ENCODE results near the gene GOLGA2.
"Not testable (repeated sequence)": the region's sequence is repeated elsewhere in the genome, so short reads cannot be mapped to it uniquely, and the experiment has no call there.

GOLGA2 gene

GRCh38 chr9:128293091-128293490 lies 17.3 kb upstream of the GOLGA2 start:
- no peak for DNase-seq

- DNase-seq, result no peak
Observed at GRCh38 chr9:128292009-128292408, 16.2 kb upstream of the GOLGA2 start.

DNA sequence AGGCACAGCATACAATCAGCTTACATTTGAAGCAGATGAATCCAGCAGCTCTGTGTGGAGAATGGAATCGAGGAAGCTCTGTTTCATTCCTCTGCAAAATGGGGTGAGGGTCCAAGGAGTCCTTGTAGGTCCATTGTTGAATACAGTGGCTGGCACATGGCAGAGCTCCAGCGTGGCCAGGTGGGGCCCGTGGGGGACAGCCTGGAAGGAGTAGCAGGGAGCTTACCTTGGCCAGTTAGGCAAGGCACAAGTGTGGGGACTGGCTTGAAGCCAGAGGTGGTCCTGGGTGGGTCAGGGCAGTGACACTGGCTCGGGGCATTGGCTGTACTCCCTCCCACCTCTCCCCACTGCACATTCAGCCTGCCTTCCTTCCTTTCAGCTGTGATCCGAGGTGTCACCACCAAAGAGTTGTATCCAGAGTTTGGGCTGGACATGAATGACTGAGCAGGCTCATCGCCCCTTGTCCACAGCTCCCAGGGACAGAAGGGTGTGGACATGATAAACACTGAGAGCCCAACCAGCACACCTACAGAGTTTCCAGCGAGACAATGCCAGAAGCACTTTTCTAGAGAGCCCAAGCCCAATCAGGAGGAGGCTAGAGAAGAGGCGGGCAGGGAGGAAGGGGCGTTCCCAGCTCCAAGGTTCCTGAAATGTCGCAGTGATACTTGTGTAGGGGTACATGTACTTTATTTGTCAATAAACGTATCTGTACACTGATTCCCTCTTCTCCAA lies 12.6 kb upstream of the GOLGA2 start:
- no peak for DNase-seq

- no peak for DNase-seq
Observed at GRCh38 chr9:128286440-128286839, 10.6 kb upstream of the GOLGA2 start.

GRCh38 chr9:128285033-128285784 lies 9.4 kb upstream of the GOLGA2 start:
- DNase-seq, result no peak

DNA sequence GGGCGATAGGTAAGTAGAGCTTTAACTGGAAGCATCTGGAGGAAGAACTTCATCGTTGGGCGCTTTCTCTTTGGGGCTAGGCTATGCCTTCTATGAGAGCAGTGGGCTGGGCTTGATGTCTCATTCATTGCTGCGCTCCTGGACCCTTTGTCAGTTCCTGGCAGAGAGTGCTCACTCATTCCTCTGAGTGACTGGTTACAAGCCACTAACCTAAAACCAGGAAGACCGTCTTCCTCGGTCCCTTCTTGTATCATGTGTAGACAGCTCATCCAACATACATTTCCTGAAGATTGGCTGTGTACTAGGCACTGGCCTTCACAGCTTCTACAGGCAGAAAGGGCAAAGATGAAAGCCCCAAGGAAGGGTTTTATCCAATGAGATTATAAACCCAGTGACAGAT lies 6.7 kb upstream of the GOLGA2 start:
- DNase-seq, result no peak

DNA sequence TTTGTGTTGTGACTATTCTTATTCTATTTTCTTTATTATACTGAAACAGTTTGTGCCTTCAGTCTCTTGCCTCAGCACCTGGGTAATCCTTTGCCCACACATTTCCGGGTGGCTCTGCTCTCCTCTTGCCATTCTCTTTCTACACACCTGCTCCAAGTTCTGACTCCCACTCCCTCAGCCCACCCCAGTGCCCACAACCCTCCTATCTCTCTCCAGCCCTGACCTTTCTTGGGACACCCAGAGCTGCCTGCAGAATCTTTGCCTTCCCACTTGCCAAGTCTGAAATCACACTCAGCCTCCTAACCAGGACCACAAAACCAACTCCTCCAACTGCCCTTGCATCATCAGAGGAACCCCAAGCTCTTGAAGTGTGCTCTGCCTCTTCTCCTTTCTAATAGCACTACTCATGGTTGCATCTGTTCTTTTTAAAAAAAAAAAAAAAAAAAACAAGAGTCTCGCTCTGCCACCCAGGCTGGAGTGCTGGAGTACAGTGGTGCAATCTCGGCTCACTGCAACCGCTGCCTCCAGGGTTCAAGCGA lies 4.3 kb upstream of the GOLGA2 start:
- no peak for DNase-seq

GRCh38 chr9:128279088-128280073 lies 3.6 kb upstream of the GOLGA2 start:
- not testable (repeated sequence) for DNase-seq

DNA sequence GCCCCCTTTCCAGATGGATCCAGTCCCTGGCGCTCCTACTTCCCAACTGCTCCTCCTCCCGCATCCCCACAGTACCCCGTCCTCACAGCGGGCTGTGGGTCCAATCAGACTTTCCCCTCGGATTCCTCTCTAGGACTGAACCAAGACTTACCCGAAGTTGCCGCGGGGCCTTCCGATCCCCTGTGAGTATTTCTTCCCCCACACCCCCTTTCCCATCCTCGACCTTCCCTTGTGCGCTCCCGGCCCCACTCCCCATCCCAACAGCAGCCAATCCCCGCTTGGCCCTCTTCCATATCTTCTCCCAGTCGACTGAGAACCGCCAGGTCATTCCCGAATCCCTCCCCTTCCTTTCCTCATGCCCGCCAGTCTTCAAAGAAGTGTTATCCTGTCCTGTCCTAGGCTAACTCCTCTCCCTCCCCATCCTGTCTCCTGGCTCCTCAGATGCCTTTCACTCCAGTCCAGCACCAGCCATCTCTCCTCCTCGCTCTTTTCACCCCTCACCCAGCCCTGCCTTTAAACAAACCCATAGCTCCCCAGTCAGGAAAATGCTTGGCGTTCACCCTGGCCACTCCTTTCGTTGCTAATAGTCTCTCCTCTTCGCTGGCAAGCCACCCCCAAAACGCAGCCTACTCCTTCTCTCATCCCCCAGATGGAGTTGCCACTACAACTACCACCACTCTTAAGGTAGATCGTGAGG lies 915 bp upstream of the GOLGA2 start:
- DNase-seq, result no peak

DNA sequence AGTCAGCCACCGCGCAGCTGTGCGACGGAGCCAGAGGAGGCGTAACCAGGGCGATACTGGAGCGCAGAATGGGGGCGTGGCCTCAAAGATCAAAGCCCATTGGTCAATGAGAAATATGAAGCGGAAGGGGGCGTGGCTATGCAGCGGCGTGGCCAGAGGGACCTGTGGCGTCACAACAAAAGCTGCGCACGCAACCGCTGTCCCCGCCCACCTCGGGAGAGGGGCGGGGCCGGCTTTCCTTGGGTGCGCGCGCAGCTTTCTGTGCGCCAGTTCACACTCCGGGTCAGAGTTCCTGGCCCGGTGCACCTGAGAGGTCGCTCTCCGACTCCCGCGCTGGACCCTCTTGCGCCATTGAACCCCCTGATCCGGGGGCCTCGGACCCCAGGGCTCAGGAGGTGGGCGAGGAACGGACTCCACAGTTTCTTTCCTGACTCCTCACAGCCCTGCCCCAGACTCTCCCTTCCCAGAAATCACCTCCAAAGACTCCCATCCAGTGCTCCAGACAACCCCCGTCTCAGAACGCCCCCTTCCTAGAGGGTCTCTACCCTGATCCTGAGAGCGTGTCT lies 284 bp upstream of the GOLGA2 start, which contains the start of gene SWI5:
Gene SWI5, plus strand, starts transcription at position 269 of the 566 bp plus-strand sequence.
- DNase-seq, result peak; percentile 92

DNA sequence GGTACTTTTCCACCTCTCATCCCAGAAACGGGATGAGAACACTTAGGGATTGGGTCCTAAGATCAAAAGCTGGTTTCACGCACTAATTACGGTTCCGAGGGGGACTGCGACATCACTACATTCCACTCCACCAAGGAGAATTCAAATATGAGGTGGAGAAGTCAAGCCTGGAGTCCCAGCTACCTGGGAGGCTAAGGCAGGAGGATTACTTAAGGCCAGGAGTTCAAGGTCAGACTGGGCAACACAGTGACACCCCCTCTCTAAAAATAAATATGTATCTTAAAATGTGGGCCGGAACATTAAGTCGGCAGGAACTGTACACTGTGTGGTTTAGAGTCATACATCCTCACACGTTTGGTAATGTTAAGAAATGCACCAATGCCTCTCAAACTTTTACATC lies 1.6 kb downstream of the GOLGA2 start:
- DNase-seq, result no peak

GRCh38 chr9:128271512-128271911 lies 4.3 kb downstream of the GOLGA2 start:
- no peak for DNase-seq

GRCh38 chr9:128271112-128271511 lies 4.7 kb downstream of the GOLGA2 start:
- DNase-seq, result no peak

GRCh38 chr9:128266868-128267590 lies 8.8 kb downstream of the GOLGA2 start:
- no peak for DNase-seq

DNA sequence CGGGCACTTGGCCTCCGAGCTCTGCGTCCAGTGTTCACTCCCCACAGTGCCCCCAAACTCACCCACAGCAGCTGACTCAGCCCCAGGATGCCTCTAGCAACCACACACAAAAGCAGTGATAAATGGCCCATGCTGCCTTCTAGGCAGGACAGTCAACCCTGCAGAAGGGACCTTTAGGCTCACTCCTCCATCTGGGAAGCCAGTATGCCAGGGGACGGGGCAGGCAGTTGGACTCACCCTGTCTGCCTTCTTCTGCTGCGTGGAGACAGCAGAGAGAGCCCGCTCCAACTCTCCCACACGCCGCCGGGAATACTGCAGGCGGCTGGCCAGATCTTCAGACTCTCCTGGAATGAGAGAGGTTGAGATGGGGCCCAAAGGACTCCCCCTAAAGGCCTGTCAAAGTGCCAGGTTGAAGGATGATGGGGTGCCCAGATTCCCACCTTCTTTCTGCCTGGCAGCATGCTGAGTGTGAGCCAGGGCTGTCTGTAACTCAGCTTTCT lies 10.4 kb downstream of the GOLGA2 start:
- DNase-seq, result no peak

DNA sequence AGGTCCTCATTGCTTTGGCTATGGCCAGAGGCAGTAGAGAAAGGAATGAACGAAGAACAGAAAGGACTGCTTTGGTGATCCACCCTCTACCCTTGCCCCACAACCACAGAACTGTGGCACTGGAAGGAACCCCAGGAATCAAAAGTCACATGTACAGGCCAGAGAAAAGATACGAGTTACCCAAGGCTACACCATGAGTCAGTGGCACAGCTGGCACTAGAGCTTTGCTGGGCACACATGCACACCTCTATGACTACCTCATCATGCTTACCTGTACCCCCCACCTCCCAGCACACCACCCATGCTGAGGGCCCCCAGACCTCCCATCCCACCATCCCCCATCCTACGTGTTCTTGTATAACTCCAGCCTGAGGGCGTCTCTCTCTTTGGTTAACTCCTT lies 13.1 kb downstream of the GOLGA2 start:
- DNase-seq, result no peak

GRCh38 chr9:128260340-128260739 lies 15.5 kb downstream of the GOLGA2 start:
- no peak for DNase-seq

- DNase-seq, result no peak
Observed at GRCh38 chr9:128259156-128259555, 16.7 kb downstream of the GOLGA2 start.

GRCh38 chr9:128258326-128258725 lies 17.5 kb downstream of the GOLGA2 start:
- no peak for DNase-seq

GRCh38 chr9:128257907-128258306 lies 17.9 kb downstream of the GOLGA2 start:
- DNase-seq, result no peak
